K562 (cell line): ENCODE results near the gene RNU1-4. TPM values are rescaled to one million over a fixed set of nuclear protein-coding genes. Genes with fewer than 3 reads are reported as not detected.
"Not testable (repeated sequence)": the region's sequence is repeated elsewhere in the genome, so short reads cannot be mapped to it uniquely, and the experiment has no call there.

Experiments
- ATAC-seq: fragments of 200-7000 bp; cut with Tn5 transposase; 3 replicates; pipeline ENCODE4 v1.9.1; 2020; ENCODE audit warnings: moderate library complexity
- BruUV-seq: library from RNA; stranded (reverse); fragments of 400-500 nt; replicated peaks from 2 replicates; lab custom pipeline; 2021; lab: Mats Ljungman, UMichigan
- CTCF ChIA-PET: fragments of 300-600 bp; formaldehyde crosslinking; extraction: SDS; loops from one replicate; lab custom pipeline; 2021; ENCODE audit warnings: low intra/inter-chr PET ratio; lab: Yijun Ruan, JAX
- POLR2A ChIA-PET: fragments of 300-600, 350-650 bp; sonication (Branson Sonifier 250); formaldehyde crosslinking; extraction: SDS; loops from one replicate; lab custom pipeline; 2021; ENCODE audit warnings: antibody characterized with exemption, inconsistent platforms; lab: Yijun Ruan, JAX
- DNase-seq, 4 experiments: peaks; one replicate each; pipeline versions ENCODE4 v3.0.0 to v3.0.0-alpha.2; 2011 to 2018; ENCODE audit warnings: low spot score in 3 of 4, mixed read lengths in 3 of 4; ENCODE audit errors: extremely low read depth in 1 of 4
- FAIRE-seq: peaks from 2 replicates; lab custom pipeline; 2011; peaks lifted over from hg19 to GRCh38; lab: Jason Lieb, UNC
- H2AFZ ChIP-seq: 2 replicates; pipeline ENCODE4 v1.6.0; 2011; ENCODE audit warnings: low read depth, low read length, control low read depth, inconsistent platforms
- H3K27ac ChIP-seq: fragments of 200-600 bp; 3 replicates; pipeline ENCODE4 v1.8.0; 2011; ENCODE audit warnings: low read depth, mild to moderate bottlenecking, control low read depth, inconsistent platforms, low read length, moderate library complexity, mixed read lengths; ENCODE audit errors: extremely low read depth
- H3K27me3 ChIP-seq, 2 experiments: fragments of 300-600 bp in 1 of 2; 2 replicates in 1 of 2; 3 replicates in 1 of 2; pipeline versions ENCODE4 v1.6.0 to v1.8.0; 2011; ENCODE audit warnings: inconsistent platforms in 2 of 2, low read length in 2 of 2, mild to moderate bottlenecking in 1 of 2, mixed read lengths in 1 of 2, moderate library complexity in 1 of 2; ENCODE audit not compliant: control insufficient read depth in 2 of 2, insufficient read depth in 2 of 2
- H3K36me3 ChIP-seq: fragments of 300-600 bp; 3 replicates; pipeline ENCODE4 v1.8.0; 2011; ENCODE audit warnings: mild to moderate bottlenecking, low read length, inconsistent platforms; ENCODE audit not compliant: control insufficient read depth, insufficient read depth
- H3K4me1 ChIP-seq, 2 experiments: fragments of 200-600 bp in 1 of 2; replicated peaks in 1 of 2; 2 replicates in 1 of 2; 3 replicates in 1 of 2; pipeline versions ENCODE4 v1.5.1 to v1.8.0; 2011; ENCODE audit warnings: inconsistent platforms in 2 of 2, low read length in 2 of 2, mild to moderate bottlenecking in 1 of 2, mixed read lengths in 1 of 2, moderate library complexity in 1 of 2; ENCODE audit not compliant: control insufficient read depth in 2 of 2, insufficient read depth in 2 of 2
- H3K4me2 ChIP-seq: 2 replicates; pipeline ENCODE4 v1.6.1; 2011; ENCODE audit warnings: low read length, control low read depth, inconsistent platforms, mixed read lengths; ENCODE audit not compliant: insufficient read depth
- H3K4me3 ChIP-seq: fragments of 200-600 bp; sonication (generic), shearing (Covaris generic); 2 replicates; pipeline ENCODE4 v1.5.1; 2016; ENCODE audit warnings: control low read depth, inconsistent platforms
- H3K79me2 ChIP-seq: fragments of 200-600 bp; 3 replicates; pipeline ENCODE4 v1.8.0; 2011; ENCODE audit warnings: low read length, inconsistent platforms; ENCODE audit not compliant: control insufficient read depth, insufficient read depth
- H3K9ac ChIP-seq, 2 experiments: 2 replicates each; pipeline versions ENCODE4 v1.6.0 to v1.6.1; 2011; ENCODE audit warnings: low read depth in 2 of 2, low read length in 2 of 2, control low read depth in 1 of 2, inconsistent platforms in 1 of 2, mild to moderate bottlenecking in 1 of 2, mixed read lengths in 1 of 2; ENCODE audit not compliant: insufficient read depth in 1 of 2
- H3K9me1 ChIP-seq: one replicate; pipeline ENCODE4 v1.6.0; 2011; ENCODE audit warnings: inconsistent platforms, mild to moderate bottlenecking, low read length, moderate library complexity; ENCODE audit not compliant: control insufficient read depth, insufficient read depth
- H3K9me3 ChIP-seq: replicated peaks from 2 replicates; pipeline ENCODE4 v1.5.1; 2011; ENCODE audit warnings: low read depth, low read length, inconsistent platforms; ENCODE audit not compliant: control insufficient read depth, insufficient read depth
- H4K20me1 ChIP-seq: replicated peaks from 2 replicates; pipeline ENCODE4 v1.6.1; 2011; ENCODE audit warnings: low read length, inconsistent platforms, mixed read lengths; ENCODE audit not compliant: control insufficient read depth, insufficient read depth
- WGBS: fragments of 100-300 bp; shearing (Covaris generic); methylation state at CpG from one replicate; pipeline ENCODE4 v1.1.6; 2016; ENCODE audit warnings: low coverage, mixed read lengths; ENCODE audit not compliant: insufficient coverage; ENCODE audit errors: missing lambda C conversion rate; 5-methylcytosine and 5-hydroxymethylcytosine counted together
- in situ Hi-C: fragments of 300-500 bp; cut with MboI; formaldehyde crosslinking; loops from 4 replicates; pipeline ENCODE4 v1.15.0; 2018; ENCODE audit warnings: inconsistent platforms, mixed read lengths
- intact Hi-C: fragments of 100-400 bp; cut with micrococcal nuclease; formaldehyde crosslinking; loops from 2 replicates; pipeline ENCODE4 v1.14.2; 2022
- polyA plus RNA-seq, 8 experiments: library from polyadenylated mRNA; depleted of rRNA in 4 of 8; stranded (reverse) in 5 of 8; unstranded in 3 of 8; fragments of >200 nt; fragmentation: Nextera tagmentation in 2 of 8; fragmentation: Illumina TruSeq in 1 of 8; extraction: Ambion mirVana in 2 of 8; extraction: Trizol in 1 of 8; gene quantifications; 2 replicates each; pipeline versions ENCODE4 v1.2.1 to v1.2.3, GENCODE V29; 2011 to 2014; ENCODE audit warnings: inconsistent platforms in 1 of 8, missing spikeins in 1 of 8
- total RNA-seq, 7 experiments: library from RNA; depleted of rRNA in 6 of 7; stranded (reverse); fragments of >200 nt in 6 of 7; fragmentation: Illumina TruSeq in 2 of 7; extraction: Trizol in 2 of 7; gene quantifications; 2 replicates each; pipeline versions ENCODE4 v1.2.1 to v1.2.3, GENCODE V29; 2011 to 2021; ENCODE audit warnings: low replicate concordance in 1 of 7

RNU1-4 gene
- total and polyA plus RNA-seq, 9 of the 15 experiments (the other 6 are each of a cell fraction or from before 2014, with no cell fraction given), result under 0.01 to 32,823 (median 2,538) TPM; not detected in 4

- H3K4me3 ChIP-seq, intact Hi-C loops, H4K20me1 ChIP-seq, DNase-seq, H3K9me1 ChIP-seq, CTCF ChIA-PET, H3K27me3 ChIP-seq, H3K79me2 ChIP-seq, H3K27ac ChIP-seq, H2AFZ ChIP-seq, in situ Hi-C loops, H3K4me2 ChIP-seq, BruUV-seq, H3K9me3 ChIP-seq, FAIRE-seq, H3K36me3 ChIP-seq, H3K9ac ChIP-seq, H3K4me1 ChIP-seq, ATAC-seq: not testable (repeated sequence)
- WGBS, result no CpG with 5 or more reads among the region's 16 CpGs
- POLR2A ChIA-PET, result interaction anchor here (0.7 to 1.1 kb wide), 2 partner anchors 14 to 180 kb away, joined by 3 to 5 read pairs; partner anchors contain the start of gene RNU1-1
Measured at GRCh38 chr1:16694308-16694702, 46.0 kb upstream of the RNU1-4 start.

GRCh38 chr1:16696507-16697150 is 43.7 kb upstream of the RNU1-4 start:
- intact Hi-C loops, CTCF ChIA-PET, in situ Hi-C loops, H3K9me1 ChIP-seq, H3K4me3 ChIP-seq, H4K20me1 ChIP-seq, H3K79me2 ChIP-seq, H3K4me1 ChIP-seq, H3K9me3 ChIP-seq, H3K27me3 ChIP-seq, BruUV-seq, H3K36me3 ChIP-seq, H3K27ac ChIP-seq, H3K4me2 ChIP-seq, H2AFZ ChIP-seq, H3K9ac ChIP-seq: not testable (repeated sequence)
- WGBS, result 2% methylated on average over 15 of the region's 33 CpGs
- DNase-seq, result peak in 1 of 4 experiments; percentile 38
- POLR2A ChIA-PET, result interaction anchor here (0.5 to 1.7 kb wide), 3 partner anchors 10 to 15 kb away, joined by 3 to 11 read pairs (median 5); no protein-coding TSS in a partner anchor
- peak; percentile 58 for FAIRE-seq
- peak; percentile 86 for ATAC-seq

GRCh38 chr1:16697152-16697551 is 43.2 kb upstream of the RNU1-4 start:
- DNase-seq, H3K36me3 ChIP-seq, CTCF ChIA-PET, H3K27ac ChIP-seq, FAIRE-seq, POLR2A ChIA-PET, H3K27me3 ChIP-seq, BruUV-seq, H3K9ac ChIP-seq, ATAC-seq, in situ Hi-C loops, H4K20me1 ChIP-seq, H3K4me2 ChIP-seq, H3K9me3 ChIP-seq, H3K4me3 ChIP-seq, H3K4me1 ChIP-seq, H3K79me2 ChIP-seq, H3K9me1 ChIP-seq, intact Hi-C loops, H2AFZ ChIP-seq: not testable (repeated sequence)
- 31% methylated on average over 2 of the region's 7 CpGs for WGBS
